CD4-positive, alpha-beta T cell treated with Interleukin-10 for 1 hour (primary cell): ENCODE measurements around the gene UBE2L6.
"Not testable (repeated sequence)": the region's sequence is repeated elsewhere in the genome, so short reads cannot be mapped to it uniquely, and the experiment has no call there.

Source experiments
- DNase-seq: peaks from one replicate; pipeline ENCODE4 v3.0.0-alpha.2; 2020

UBE2L6 gene

GRCh38 chr11:57566005-57566904, 1.2 kb downstream of the UBE2L6 start:
- DNase-seq = peak; percentile 63

DNA sequence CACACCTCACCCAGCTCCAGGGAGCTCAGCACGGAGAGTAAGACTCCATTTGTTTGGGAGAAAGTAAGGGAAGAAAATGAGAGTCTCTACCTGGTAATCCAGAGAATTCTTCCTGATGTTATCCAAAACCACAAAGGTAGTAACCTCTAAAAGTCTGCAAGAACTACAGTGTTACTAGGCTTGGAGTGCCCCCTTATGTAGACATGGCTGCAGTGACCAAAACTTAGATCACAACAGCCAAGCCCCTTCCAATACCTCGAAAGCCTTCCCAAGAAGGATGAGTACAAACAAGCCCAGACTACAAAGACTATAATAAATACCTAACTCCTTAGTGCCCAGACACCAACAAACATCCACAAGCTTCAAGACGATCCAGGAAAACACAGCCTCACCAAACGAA, 4.9 kb downstream of the UBE2L6 start:
- DNase-seq = no peak

DNA sequence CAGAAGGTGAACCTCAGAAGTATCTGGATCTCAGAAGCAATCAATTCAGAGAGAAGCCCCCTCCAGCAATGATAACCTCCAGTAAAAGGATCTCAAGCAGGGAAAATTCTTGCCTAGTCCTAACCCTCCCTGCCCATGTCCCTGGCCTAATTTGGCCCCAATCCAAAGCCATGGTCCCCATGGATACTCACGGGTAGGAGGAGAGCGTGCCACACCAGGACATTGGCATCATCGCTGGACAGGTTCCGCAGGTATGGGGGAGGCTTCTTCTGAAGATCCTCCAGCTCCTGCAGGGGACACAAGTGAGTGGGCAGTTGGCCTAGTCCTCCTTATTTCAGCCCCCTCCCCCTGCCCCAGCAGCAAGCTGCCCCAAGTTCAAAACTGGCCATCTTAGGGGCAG, 7.3 kb downstream of the UBE2L6 start:
- DNase-seq = no peak

- DNase-seq = no peak
Measured at GRCh38 chr11:57556041-57556440, 11.4 kb downstream of the UBE2L6 start.

GRCh38 chr11:57555393-57555792, 12.1 kb downstream of the UBE2L6 start:
- no peak for DNase-seq

- DNase-seq = no peak
Measured at GRCh38 chr11:57552479-57552878, 15.0 kb downstream of the UBE2L6 start.

GRCh38 chr11:57551941-57552340, 15.5 kb downstream of the UBE2L6 start:
- no peak for DNase-seq

DNA sequence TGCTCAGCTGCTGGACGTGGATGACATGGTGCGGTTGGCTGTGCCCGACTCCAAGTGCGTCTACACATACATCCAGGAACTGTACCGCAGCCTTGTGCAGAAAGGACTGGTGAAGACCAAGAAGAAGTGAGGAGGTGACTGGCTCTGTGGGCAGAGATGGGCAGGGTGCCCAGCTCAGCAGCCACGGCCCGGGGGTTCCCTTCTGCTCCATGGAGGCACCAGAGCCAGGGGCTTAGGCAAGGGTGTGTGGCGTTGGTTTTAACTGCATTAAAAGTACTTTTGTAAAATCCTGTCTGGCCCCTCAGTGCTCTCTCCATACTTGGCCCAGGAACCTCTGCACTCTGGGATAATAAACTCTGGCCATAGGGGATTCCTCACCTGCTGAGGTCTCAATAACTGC, 17.5 kb downstream of the UBE2L6 start:
- no peak for DNase-seq

DNA sequence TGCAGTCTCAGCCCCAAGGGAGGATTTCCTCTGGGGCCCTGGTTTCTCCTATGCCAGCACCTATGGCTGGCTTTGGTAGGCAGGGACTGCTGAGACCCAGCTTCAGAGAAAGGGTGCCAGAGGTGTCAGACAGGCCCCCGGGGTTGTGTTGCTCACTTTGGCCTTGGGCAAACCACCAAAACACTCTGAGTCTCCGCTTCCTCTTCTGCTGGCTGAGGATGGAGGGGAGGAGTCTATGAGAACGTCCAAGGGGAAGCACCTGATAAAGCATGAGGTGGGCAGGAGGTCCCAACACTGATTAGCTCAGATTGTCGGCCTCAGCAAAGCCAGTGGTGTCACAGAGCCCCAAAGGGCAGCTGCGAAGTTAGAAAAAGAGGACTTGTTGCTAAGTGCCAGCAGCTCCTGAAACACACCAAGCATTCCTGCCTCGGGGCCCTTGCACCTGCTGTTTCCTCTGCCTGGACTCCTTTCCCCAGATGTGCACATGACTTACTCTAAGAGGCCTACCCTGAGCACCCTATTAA, 19.6 kb downstream of the UBE2L6 start:
- DNase-seq = no peak

DNA sequence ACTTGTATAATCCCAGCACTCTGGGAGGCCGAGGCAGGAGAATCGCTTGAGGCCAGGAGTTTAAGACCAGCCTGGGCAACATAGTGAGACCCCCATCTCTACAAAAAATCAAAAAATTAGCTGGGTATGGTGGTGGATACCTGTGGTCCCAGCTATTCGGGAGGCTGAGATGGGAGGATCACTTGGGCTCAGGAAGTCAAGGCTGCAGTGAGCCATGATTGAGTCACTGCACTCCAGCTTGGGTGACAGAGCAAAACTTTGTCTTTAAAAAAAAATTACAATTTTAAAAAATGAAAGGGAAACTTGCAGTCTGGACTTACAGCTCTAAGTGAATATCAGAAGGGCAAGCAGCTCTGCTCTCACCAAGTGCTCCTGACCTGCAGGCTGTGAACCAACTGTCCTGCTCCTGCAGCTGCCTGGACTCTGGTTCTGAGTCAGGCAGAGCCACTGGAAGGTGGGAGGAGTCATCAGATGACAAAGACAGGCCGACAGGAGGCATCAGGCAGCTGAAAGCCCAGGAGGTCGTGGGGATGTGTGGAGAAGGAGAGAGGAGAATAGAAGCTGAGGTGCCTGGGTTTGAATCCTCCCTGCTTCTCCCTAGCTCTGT, 20.5 kb downstream of the UBE2L6 start:
- no peak for DNase-seq

DNA sequence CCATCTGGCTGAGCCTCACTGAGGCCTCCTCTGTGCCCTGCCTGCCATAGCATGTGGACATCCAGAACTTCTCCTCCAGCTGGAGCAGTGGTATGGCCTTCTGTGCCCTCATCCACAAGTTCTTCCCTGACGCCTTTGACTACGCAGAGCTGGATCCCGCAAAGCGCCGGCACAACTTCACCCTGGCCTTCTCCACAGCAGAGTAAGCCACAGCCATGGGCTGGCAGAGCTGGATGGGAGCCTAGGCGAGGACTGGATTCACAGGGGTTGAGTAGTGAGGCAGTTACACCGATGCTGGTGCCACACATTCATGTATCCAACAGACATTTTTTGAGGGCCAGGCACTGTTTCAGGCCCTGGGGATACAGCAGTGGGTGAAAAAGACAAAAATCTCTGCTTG, 21.0 kb downstream of the UBE2L6 start:
- DNase-seq = no peak

DNA sequence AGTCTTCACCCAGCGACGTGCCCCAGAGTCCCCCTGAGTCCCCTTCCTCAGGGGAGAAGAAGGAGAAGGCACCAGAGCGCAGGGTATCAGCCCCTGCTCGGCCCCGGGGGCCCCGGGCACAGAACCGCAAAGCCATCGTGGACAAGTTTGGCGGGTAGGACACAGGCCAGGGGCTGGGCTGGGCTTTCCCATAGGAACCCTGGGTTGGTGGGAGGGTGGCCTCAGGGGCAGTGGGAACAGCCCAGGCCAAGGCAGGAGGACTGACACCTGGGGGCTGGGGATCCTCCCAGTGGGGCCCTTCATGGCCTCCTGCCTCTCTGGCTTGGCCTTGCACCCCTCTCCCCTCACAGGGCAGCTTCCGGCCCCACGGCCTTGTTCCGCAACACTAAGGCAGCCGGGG, 21.6 kb downstream of the UBE2L6 start:
- no peak for DNase-seq

DNA sequence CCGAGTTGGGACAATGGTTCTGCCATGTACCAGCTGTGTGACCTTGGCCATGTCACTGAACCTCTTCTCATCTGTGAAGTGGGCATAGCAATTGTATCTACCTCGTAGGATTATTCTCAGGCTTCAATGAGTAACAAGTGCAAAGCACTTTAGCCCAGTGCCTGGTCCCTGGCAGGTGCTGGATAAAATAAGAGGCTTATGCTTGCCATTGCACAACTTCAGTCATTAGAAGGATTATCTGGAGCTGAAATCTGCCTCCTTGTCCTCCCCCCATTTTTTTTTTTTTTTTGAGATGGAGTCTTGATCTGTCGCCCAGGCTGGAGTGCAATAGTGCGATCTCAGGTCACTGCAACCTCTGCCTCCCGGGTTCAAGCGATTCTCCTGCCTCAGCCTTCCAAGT, 22.9 kb downstream of the UBE2L6 start:
- DNase-seq = no peak

- DNase-seq = no peak
Measured at GRCh38 chr11:57543593-57543992, 23.9 kb downstream of the UBE2L6 start.

DNA sequence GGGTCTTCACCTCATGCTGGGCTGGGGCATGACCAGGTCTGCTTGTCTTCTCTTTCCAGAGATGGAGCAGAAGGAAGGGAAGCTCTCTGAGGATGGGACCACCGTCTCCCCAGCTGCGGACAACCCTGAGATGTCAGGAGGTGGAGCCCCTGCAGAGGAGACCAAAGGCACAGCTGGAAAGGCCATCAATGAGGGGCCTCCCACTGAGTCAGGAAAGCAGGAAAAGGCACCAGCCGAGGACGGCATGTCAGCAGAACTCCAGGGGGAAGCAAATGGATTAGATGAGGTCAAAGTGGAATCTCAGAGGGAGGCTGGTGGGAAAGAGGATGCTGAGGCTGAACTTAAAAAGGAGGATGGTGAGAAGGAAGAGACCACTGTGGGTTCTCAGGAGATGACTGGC, 24.9 kb downstream of the UBE2L6 start:
- DNase-seq = no peak

- DNase-seq = no peak
Measured at GRCh38 chr11:57541169-57541568, 26.3 kb downstream of the UBE2L6 start.

DNA sequence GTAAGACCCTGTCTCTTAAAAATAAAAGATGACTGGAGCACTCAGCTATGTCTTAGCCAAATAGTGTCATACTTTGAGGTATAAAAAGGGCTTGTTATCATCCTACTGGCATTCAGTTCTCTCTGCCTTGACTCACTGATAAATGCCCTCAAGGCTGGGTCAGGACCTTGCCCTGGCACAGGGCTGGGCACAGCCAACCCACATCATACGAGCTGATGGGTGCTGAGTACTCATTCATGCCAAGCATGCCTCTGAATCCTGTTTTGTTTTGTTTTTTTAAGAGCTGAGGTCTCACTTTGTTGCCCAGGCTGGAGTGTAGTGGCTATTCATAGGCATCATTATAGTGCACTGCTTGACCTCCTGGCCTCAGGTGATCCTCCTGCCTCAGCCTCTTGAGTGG, 28.1 kb downstream of the UBE2L6 start:
- DNase-seq = no peak

DNA sequence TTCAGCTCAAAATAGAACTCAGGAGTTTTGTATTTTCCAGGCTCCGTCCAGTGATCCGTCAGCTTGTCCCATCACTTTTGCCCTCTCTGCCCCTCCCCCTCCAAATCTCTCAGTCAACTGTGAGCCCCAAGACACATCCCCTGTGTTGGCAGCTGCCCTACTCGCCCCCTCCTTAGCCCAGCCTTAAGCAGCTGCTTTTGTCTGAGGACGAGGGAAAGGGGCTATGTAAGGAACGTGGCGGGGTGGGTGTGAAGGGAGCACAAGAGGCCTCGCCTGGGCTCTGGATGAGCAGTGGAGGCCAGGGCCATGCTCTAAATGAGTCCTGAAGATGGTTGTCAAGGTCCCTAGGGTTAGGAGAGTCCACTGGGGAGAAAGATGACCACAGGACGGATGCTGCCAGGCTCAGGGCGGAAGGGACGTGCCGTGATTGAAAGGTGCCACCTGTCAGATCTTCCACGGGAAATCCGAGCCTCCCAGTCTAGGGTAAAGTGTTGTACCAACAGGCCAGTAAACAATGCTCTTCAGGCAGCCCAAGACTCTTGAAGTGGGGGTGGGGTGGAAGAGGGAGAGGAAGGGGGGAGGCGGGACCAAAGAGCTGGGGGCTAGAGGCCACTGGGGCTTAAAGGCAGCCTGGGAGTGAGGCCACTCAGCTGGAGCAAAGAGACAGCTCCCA, 30.4 kb downstream of the UBE2L6 start, which contains the start of gene SMTNL1:
Gene SMTNL1 (plus strand): TSS at position 649 of the 673 bp plus-strand sequence. CDS start 5,048 bp downstream, outside the sequence.
- DNase-seq = no peak

- DNase-seq = not testable (repeated sequence)
Measured at GRCh38 chr11:57534449-57534848, 33.0 kb downstream of the UBE2L6 start.

GRCh38 chr11:57530596-57531507, 36.6 kb downstream of the UBE2L6 start, which contains the start of gene TIMM10:
TSS of gene TIMM10 (minus strand) at chr11:57530754. CDS start at chr11:57530189, 565 bp downstream.
- peak; percentile 97 for DNase-seq

DNA sequence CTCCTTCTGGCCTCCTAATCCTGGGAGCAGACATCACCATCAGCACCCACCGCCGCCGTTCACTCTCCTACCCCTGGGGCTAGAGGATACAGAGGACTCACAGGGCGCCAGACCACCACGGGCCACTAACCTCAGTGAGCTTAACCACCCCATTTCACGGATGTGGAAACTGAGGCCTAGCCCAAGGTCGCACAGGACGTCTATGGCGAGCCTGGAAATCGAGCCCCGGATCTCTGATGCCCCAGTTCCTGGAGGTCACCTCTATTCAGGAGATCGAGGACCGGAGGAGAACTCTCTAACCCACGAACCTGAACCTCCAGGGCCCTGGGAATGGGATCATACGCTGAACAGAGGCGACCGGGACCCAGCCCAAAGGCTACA, 37.3 kb downstream of the UBE2L6 start:
- no peak for DNase-seq

GRCh38 chr11:57529012-57529411, 38.5 kb downstream of the UBE2L6 start:
- no peak for DNase-seq
